Measurements from ENCODE around the gene UBXN7.
A peak's percentile ranks its signal among the peaks of the same experiment; 100 is the strongest.

The UBXN7 gene

GRCh38 chr3:196412704-196413103 lies 19.5 kb downstream of the UBXN7 start:
- no peak overlapping the region for H3K56ac ChIP-seq (ENCODE audit: low read length)
- no peak for DNase-seq
- H3K4me2 ChIP-seq (ENCODE audit: low read length) = no peak overlapping the region
- peaks cover 14% of the 10 kb centered on the region for H3K79me1 ChIP-seq (ENCODE audit: low read length)
- no CpG with 5 or more reads among the region's 5 CpGs for WGBS (ENCODE audit: extremely low coverage, insufficient coverage, low lambda C conversion rate)
- no peak overlapping the region for H4K8ac ChIP-seq (ENCODE audit: low read depth, low read length)
- H4K5ac ChIP-seq (ENCODE audit: low read length) = no peak overlapping the region
- no peak overlapping the region for H3K9ac ChIP-seq (ENCODE audit: low read length)
- H3K79me2 ChIP-seq (ENCODE audit: control insufficient read depth, insufficient read depth, low read length) = peaks cover 46% of the 10 kb centered on the region
- no peak overlapping the region for H3K4me3 ChIP-seq (ENCODE audit: low read length)
- H3K27me3 ChIP-seq (ENCODE audit: insufficient read depth, low read length, poor library complexity) = no peaks in the 10 kb centered on the region
- H3K4me1 ChIP-seq (ENCODE audit: control insufficient read depth, low read depth, low read length) = no peaks in the 10 kb centered on the region
- H3K4ac ChIP-seq (ENCODE audit: low read depth, low read length) = no peak overlapping the region
- no peak overlapping the region for H2BK120ac ChIP-seq (ENCODE audit: low read depth, low read length)
- no peak overlapping the region for H2BK5ac ChIP-seq (ENCODE audit: low read length)
- H3K27ac ChIP-seq (ENCODE audit: low read depth, low read length) = no peak overlapping the region
- H3K23ac ChIP-seq (ENCODE audit: low read length) = no peak overlapping the region
- H3K36me3 ChIP-seq (ENCODE audit: control insufficient read depth, insufficient read depth, low read length) = no peaks in the 10 kb centered on the region
- H3K18ac ChIP-seq (ENCODE audit: low read length) = no peak overlapping the region
- no peak overlapping the region for H2BK15ac ChIP-seq (replicated peaks; ENCODE audit: low read depth)
- no peak overlapping the region for H2AK5ac ChIP-seq (ENCODE audit: low read length)

DNA sequence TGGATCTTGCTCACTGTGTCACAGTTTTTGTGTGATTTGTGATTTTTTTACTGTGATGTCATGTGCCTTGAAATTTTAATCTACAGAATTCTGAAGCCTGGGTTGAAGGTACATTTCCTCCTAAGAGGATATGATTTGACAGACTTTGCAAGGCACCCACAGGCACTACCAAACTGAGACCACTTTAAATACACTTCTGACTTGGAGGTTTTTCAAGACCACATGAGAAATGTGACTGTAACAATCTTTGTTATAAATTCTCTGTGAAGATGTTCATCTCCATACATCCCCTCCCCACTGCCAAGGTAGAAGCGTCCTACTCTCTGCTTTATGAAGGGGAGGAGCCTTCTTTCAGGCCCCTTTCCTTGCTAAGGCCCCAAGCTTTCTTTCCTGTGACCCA lies 22.8 kb downstream of the UBXN7 start:
- Histone ChIP-seq H3K79me1 (ENCODE audit: low read length) (peaks cover 13% of the 10 kb centered on the region), H2AK5ac (ENCODE audit: low read length) (no peak overlapping the region), H3K9ac (ENCODE audit: low read length) (no peak overlapping the region), H3K4me3 (ENCODE audit: low read length) (no peak overlapping the region), H3K27me3 (ENCODE audit: insufficient read depth, low read length, poor library complexity) (no peaks in the 10 kb centered on the region), H3K79me2 (ENCODE audit: control insufficient read depth, insufficient read depth, low read length) (peaks cover 32% of the 10 kb centered on the region), H2BK5ac (ENCODE audit: low read length) (no peak overlapping the region), H3K18ac (ENCODE audit: low read length) (no peak overlapping the region), H3K4me1 (ENCODE audit: control insufficient read depth, low read depth, low read length) (no peaks in the 10 kb centered on the region), H4K5ac (ENCODE audit: low read length) (no peak overlapping the region), H3K4ac (ENCODE audit: low read depth, low read length) (no peak overlapping the region), H4K8ac (ENCODE audit: low read depth, low read length) (no peak overlapping the region), H2BK120ac (ENCODE audit: low read depth, low read length) (no peak overlapping the region), H3K27ac (ENCODE audit: low read depth, low read length) (no peak overlapping the region), H3K23ac (ENCODE audit: low read length) (no peak overlapping the region), H3K36me3 (ENCODE audit: control insufficient read depth, insufficient read depth, low read length) (no peaks in the 10 kb centered on the region), H2BK15ac (replicated peaks; ENCODE audit: low read depth) (no peak overlapping the region), H3K4me2 (ENCODE audit: low read length) (no peak overlapping the region), H3K56ac (ENCODE audit: low read length) (no peak overlapping the region)
- no peak for DNase-seq
- no CpG with 5 or more reads among the region's 1 CpG for WGBS (ENCODE audit: extremely low coverage, insufficient coverage, low lambda C conversion rate)

DNA sequence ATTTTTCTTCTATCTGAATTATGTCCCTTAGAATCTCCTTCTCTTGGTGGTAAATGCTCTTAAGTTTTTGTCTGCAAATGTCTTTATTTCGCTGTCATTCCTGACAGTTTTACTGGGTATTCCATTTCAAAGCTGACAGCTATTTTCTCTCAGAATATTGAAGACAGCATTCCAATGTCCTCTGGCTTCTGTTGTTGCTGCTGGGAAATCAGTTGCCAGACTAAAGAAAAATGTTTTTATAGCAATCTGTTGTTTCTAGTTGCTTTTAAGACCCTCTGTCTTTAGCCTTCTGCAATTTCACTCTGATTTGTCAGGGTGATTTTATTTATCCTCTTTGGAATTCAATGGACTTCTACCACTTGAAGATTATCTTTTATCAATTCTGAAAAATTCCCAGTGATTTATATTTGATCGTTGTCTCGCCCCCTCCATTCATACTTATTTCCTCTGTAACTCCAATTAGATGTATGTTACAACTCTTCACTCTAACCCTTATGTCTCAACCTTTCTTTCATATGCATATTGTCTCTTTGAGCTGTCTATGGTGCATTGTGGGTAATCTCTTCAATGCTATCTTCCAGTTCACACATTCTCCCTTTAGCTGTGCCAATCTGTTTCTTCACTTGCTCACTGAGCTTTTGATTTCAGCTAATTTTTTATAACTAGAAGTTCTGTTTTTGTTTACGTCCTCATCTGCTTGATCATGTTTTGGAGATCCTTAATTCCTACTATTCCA lies 23.5 kb downstream of the UBXN7 start:
- no peak overlapping the region for H3K4me3 ChIP-seq (ENCODE audit: low read length)
- H3K79me1 ChIP-seq (ENCODE audit: low read length) = peaks cover 11% of the 10 kb centered on the region
- H3K4me1 ChIP-seq (ENCODE audit: control insufficient read depth, low read depth, low read length) = no peaks in the 10 kb centered on the region
- H3K27ac ChIP-seq (ENCODE audit: low read depth, low read length) = no peak overlapping the region
- no peaks in the 10 kb centered on the region for H3K36me3 ChIP-seq (ENCODE audit: control insufficient read depth, insufficient read depth, low read length)
- no peaks in the 10 kb centered on the region for H3K27me3 ChIP-seq (ENCODE audit: insufficient read depth, low read length, poor library complexity)
- H3K23ac ChIP-seq (ENCODE audit: low read length) = no peak overlapping the region
- H4K8ac ChIP-seq (ENCODE audit: low read depth, low read length) = no peak overlapping the region
- H4K5ac ChIP-seq (ENCODE audit: low read length) = no peak overlapping the region
- no peak overlapping the region for H2BK5ac ChIP-seq (ENCODE audit: low read length)
- H3K9ac ChIP-seq (ENCODE audit: low read length) = no peak overlapping the region
- H3K18ac ChIP-seq (ENCODE audit: low read length) = no peak overlapping the region
- peaks cover 29% of the 10 kb centered on the region for H3K79me2 ChIP-seq (ENCODE audit: control insufficient read depth, insufficient read depth, low read length)
- H2BK15ac ChIP-seq (replicated peaks; ENCODE audit: low read depth) = no peak overlapping the region
- no peak overlapping the region for H2BK120ac ChIP-seq (ENCODE audit: low read depth, low read length)
- no peak for DNase-seq
- H3K4me2 ChIP-seq (ENCODE audit: low read length) = no peak overlapping the region
- no peak overlapping the region for H2AK5ac ChIP-seq (ENCODE audit: low read length)
- no peak overlapping the region for H3K4ac ChIP-seq (ENCODE audit: low read depth, low read length)
- no peak overlapping the region for H3K56ac ChIP-seq (ENCODE audit: low read length)
- WGBS (ENCODE audit: extremely low coverage, insufficient coverage, low lambda C conversion rate) = no CpG with 5 or more reads among the region's 4 CpGs

- Histone ChIP-seq H3K79me2 (ENCODE audit: control insufficient read depth, insufficient read depth, low read length) (peaks cover 17% of the 10 kb centered on the region), H3K4me1 (ENCODE audit: control insufficient read depth, low read depth, low read length) (no peaks in the 10 kb centered on the region), H2BK5ac (ENCODE audit: low read length) (no peak overlapping the region), H3K4me2 (ENCODE audit: low read length) (no peak overlapping the region), H3K9ac (ENCODE audit: low read length) (no peak overlapping the region), H4K5ac (ENCODE audit: low read length) (no peak overlapping the region), H3K18ac (ENCODE audit: low read length) (no peak overlapping the region), H3K27ac (ENCODE audit: low read depth, low read length) (no peak overlapping the region), H3K4me3 (ENCODE audit: low read length) (no peak overlapping the region), H3K56ac (ENCODE audit: low read length) (no peak overlapping the region), H3K4ac (ENCODE audit: low read depth, low read length) (no peak overlapping the region), H3K79me1 (ENCODE audit: low read length) (peaks cover 13% of the 10 kb centered on the region), H3K36me3 (ENCODE audit: control insufficient read depth, insufficient read depth, low read length) (no peaks in the 10 kb centered on the region), H2BK120ac (ENCODE audit: low read depth, low read length) (no peak overlapping the region), H2AK5ac (ENCODE audit: low read length) (no peak overlapping the region), H4K8ac (ENCODE audit: low read depth, low read length) (no peak overlapping the region), H3K27me3 (ENCODE audit: insufficient read depth, low read length, poor library complexity) (no peaks in the 10 kb centered on the region), H3K23ac (ENCODE audit: low read length) (no peak overlapping the region), H2BK15ac (replicated peaks; ENCODE audit: low read depth) (no peak overlapping the region)
- peak; percentile 19 for DNase-seq
- WGBS (ENCODE audit: extremely low coverage, insufficient coverage, low lambda C conversion rate) = no CpG with 5 or more reads among the region's 8 CpGs
These were observed 25.3 kb downstream of the UBXN7 start for GRCh38 chr3:196406811-196407470.

DNA sequence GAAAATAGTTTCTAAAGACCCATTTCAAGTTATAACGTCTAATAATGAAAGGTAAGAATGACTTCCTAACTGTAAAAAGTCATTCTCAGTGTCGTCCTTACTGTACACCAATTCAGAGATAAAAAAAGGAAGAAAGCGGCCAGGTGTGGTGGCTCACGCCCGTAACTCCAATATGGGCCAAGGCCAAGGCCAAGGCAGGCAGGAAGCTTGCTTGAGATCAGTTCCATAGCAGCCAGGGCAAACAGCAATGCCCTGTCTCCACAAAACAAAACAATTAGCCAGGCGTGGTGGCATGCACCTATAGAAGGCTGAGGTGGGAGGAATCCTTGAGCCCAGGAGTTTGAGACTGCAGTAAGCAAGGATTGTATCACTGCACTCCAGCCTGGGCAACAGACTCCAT lies 31.9 kb downstream of the UBXN7 start:
- Histone ChIP-seq H2BK120ac (ENCODE audit: low read depth, low read length) (no peak overlapping the region), H3K4me1 (ENCODE audit: control insufficient read depth, low read depth, low read length) (no peaks in the 10 kb centered on the region), H3K18ac (ENCODE audit: low read length) (no peak overlapping the region), H3K36me3 (ENCODE audit: control insufficient read depth, insufficient read depth, low read length) (peaks cover 3% of the 10 kb centered on the region), H3K4ac (ENCODE audit: low read depth, low read length) (no peak overlapping the region), H3K79me1 (ENCODE audit: low read length) (peaks cover 5% of the 10 kb centered on the region), H2BK15ac (replicated peaks; ENCODE audit: low read depth) (no peak overlapping the region), H2AK5ac (ENCODE audit: low read length) (no peak overlapping the region), H3K27ac (ENCODE audit: low read depth, low read length) (no peak overlapping the region), H3K56ac (ENCODE audit: low read length) (no peak overlapping the region), H2BK5ac (ENCODE audit: low read length) (no peak overlapping the region), H4K5ac (ENCODE audit: low read length) (no peak overlapping the region), H3K79me2 (ENCODE audit: control insufficient read depth, insufficient read depth, low read length) (no peaks in the 10 kb centered on the region), H3K9ac (ENCODE audit: low read length) (no peak overlapping the region), H3K27me3 (ENCODE audit: insufficient read depth, low read length, poor library complexity) (no peaks in the 10 kb centered on the region), H3K23ac (ENCODE audit: low read length) (no peak overlapping the region), H3K4me2 (ENCODE audit: low read length) (no peak overlapping the region), H4K8ac (ENCODE audit: low read depth, low read length) (no peak overlapping the region), H3K4me3 (ENCODE audit: low read length) (no peak overlapping the region)
- no peak for DNase-seq
- WGBS (ENCODE audit: extremely low coverage, insufficient coverage, low lambda C conversion rate) = no CpG with 5 or more reads among the region's 6 CpGs

Data from mesendoderm (in vitro differentiated cells).